Islet precursor cell (in vitro differentiated cells): ENCODE data around the gene PLXNC1.
A peak's percentile ranks its signal among the peaks of the same experiment; 100 is the strongest.

Experiments
- DNase-seq: peaks from one replicate; pipeline ENCODE4 v3.0.0-alpha.2; 2018

Gene PLXNC1

DNA sequence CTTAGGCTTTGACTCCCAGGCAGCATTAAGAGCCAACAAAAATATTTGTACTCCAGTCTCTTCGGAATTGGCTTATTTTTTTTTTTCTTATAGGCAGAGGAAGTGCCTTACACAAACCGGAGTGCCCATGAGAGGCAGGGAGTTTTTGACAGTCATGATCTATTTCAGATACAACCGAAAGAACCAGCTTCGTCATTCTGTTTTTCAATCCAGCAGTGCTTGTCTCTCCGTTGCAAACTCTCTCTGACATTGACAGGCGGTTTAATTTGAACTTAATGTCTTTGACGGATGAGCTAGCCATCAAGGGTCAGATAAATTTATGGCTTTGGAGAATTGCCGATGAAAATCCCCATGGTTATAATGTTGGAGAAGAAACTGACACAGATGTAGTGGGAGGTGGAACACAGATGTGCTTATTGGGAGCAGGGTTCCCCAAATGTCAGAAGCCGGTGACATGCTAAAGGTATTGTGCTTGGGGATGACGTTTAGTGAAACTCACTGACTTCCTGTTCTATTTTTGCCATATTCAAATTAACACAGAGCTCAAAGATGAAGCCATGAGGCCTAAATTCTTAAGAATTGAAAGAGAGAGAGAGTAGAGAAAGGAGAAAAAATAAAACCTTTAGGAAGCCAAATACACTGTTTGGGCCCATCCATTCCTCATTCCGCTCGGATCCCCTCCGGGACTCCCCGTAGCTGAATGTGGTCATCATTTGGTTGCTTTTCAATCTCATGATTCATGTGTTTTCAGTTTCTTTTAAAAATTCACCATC is 59.7 kb downstream of the PLXNC1 start:
- DNase-seq, result peak; percentile 12

DNA sequence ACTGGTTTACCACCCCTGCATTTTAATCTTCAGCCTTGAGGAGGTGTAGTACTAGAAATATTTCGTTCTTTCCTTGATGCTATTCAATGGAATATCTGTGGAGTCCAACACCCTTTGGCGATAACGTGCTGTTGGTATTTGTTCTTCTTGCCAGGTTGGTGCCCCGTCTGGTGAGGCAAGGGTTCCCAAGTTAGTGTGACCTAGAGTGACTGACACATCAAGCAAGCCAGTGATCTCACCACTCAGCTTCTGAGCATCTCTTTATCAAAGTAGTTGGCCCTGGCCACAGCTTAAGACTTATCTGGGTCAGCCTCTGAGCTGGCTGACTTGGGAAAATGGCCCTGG is 60.2 kb downstream of the PLXNC1 start:
- peak; percentile 45 for DNase-seq

DNA sequence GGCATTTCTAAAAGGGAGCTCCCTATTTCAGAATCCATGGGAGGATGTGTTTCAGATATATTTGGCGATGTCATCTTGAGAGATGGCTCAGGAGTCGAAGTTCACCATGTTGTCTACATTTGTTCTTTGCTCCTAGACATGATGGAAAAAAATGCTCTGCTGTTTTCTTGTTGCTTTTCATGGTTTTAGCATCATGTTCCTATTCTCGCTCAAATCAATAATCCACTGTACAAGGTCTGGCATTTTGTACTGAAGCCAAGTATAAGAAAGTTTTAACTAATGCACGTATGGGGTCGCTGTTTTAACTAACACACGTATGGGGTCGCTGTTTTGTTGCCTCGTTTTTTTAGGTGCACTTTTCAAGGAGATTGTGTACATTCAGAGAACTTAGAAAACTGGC is 60.9 kb downstream of the PLXNC1 start:
- DNase-seq, result no peak

DNA sequence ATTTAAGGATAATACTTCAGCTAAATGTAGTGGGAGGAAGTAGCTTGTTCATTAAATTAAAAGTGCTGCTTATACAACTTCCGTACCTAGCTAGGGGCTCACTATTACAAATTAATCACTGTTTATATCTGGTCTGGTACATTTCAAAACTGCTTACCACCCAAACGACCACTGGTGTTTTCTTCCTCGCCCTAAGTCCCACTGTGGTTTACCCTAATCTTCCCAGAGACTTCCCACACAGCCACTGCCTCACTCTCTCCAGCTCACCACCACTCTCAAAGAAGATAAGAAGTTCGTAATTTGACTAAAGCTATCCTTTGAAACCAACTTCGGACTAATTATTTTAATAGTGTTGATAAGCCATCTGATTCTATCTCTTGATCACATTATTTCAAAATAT is 62.6 kb downstream of the PLXNC1 start:
- peak; percentile 28 for DNase-seq

DNA sequence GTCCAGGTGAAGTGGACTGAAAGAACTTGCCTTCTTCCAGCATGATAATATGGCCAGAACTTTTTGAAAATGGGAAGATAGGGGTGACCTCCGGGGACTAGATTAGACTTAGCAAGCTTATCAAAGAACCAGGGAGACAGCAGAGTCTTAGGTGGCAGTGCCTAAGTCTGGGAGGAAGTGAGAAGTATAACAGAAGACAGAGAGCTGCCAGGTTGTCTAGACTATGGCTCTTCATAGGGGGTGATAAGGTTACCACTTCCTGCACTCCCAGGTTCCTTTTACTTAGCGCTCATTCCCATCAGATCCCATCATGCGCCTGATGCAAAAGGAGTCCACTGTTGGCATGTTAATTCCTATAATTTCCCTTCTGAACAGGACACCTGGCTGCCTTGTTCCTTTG is 69.9 kb downstream of the PLXNC1 start:
- peak; percentile 59 for DNase-seq

DNA sequence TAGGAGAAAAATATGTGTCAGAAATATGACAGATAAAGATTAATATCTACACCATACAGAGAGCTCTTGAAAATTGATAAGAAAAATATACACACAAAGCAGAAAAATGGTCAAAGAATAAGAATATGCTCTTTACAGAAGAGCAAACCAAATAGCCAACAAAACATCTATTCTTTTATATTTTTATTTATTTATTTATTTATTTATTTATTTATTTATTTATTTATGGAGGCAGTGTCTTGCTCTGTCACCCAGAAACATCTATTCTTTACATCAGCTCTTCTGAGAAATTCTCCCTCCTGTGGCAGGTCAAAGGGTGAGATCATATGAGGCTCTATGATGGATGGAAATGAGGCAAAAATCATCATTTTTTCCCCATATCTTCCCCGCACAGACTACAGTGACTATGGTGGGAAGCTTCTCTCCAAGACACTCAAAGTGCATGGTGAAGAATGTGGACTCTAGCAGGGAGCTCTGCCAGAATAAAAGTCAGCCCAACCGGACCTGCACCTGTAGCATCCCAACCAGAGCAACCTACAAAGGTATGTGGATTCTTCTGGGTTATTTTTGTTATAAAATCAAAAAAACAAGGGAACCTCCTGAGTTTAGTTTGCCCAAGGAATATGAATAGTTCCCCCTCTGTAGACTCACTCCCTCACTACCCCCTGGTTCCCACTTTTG is 71.4 kb downstream of the PLXNC1 start:
- no peak for DNase-seq

DNA sequence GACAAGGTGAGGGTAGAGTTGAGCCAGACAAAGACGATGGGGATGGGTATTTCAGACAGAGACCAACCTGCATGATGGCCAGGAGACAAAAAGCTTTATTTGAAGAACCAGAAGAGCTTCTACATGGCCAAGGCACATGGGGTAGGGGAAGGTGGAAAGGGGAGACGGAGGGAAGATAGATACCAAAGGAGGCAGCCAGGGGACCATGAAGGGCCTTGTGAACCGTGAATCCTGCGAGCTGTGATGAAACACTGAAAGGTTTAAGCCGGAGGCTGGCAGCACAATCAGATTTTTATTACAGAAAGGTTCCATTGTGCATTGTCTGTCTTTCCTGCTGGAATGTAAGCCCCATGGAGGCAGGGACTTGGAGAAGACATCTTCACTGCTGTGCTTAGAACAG is 72.4 kb downstream of the PLXNC1 start:
- no peak for DNase-seq

DNA sequence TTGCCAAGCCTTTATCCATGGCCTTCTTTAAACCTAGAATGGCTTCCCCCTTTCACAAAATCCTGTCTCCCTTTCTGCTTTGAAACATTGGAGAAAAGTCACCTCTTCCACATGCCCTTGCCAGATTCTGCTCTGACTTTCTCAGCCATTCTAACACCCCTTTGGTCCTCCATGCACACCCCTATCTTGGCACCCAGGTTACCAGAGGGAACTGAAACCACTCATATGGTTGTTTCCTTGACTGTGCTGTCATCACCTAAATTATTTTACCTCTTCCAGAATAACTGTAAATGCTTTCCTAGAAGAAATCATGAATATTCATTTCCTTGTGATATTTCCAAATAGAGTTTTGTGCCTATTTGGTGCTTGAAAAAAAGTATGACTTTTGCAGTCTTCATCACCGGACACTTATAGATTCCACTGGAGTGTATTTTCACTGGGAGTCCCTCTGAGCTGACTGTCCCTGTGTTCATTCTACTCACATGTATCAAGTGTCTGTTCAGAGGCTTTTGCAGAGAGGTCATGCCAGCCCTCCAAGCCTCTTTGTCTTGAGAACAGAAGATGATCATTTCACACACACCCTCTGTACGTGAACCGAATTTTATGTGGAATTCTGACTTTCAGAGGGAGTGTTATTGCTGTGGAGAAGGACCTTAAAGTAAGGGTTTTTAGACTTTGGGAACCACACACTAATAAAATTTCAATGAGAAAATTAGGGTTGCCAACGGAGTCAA is 74.1 kb downstream of the PLXNC1 start:
- DNase-seq, result no peak

DNA sequence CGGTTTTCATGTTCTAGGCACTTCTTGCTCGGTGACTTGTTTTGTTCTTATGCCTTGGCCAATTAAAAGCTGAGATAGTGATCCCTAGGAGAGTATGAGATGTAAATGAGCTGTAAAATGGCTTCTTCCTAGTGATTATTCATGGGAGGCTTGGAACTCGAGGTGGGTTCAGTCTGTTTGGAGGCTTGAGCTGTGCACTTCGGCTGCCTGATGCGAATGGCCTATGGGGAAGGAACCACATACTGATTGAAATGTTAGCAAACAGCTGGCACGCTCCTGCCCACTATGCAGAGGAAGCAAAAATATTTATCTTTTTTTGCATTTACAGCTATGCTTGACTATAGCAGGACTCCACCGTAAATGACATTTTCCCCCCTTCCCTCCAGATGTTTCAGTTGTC is 75.5 kb downstream of the PLXNC1 start:
- DNase-seq, result no peak

DNA sequence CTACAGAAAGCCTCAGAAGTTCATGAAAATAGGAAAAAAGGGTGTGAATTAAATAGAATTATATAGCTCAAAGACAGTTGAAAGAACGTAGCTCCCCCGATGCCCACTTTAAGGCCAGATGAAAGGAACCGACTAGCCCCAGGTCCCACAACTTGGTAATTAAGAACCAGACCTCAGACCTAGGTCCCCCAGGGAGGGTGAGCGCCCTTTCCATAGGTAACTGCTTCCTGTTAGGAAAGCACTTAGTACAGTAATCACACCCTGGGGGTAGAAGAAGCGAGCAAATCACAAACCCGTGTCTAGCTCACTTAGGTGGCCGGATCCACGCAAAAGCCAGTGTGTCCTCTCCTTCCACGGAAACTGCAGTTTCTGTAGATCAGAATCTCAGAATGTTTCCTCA is 77.1 kb downstream of the PLXNC1 start:
- peak; percentile 87 for DNase-seq

DNA sequence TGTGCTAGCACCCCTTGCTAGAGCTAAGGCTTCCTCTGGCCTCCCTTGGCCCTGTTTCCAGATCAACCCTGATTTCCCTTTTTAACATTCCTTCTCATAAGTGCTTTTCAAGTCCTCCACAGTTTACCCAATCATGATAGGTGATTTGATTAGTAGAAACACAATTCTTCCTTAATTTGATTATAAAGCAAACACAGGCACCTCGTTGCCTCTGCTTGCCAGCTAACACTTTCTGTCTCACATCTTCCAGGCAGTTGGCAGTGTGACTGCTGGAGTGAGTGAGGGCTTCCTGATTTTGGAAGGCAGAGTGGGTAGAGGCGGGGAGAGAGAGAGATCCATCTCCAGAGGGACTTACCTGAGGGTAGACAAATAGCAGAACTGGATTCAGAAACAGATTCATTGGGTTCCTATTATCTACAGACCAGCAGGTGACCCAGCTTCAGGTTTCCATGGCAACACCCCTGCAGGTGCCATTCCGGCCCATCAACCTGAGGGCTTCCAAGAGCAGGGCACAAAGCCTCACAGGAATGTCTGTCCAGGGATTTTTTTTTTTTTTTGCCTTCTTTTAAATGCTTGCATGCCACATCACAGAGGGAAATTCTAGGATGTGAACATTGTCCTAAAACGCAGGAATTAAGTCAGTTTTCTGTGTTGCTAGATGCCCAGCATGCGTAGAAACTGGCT is 77.7 kb downstream of the PLXNC1 start:
- peak; percentile 77 for DNase-seq

DNA sequence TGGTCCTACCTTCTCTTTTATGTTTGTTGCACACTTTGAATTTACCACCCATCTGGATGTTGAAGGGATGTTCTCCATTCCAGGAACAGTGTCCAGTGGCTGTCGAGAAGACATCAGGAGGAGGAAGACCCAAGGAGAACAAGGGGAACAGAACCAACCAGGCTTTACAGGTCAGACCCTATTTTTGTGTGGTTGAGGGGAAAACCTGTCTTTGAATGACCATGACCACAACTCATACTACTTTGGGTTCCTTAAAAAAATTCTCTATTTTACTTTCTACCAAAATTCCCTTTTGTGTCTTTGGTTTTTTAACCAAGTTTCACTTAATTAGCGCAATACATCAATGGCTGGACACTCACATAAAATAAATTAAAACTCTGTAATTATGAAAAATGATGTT is 78.7 kb downstream of the PLXNC1 start:
- DNase-seq, result no peak

DNA sequence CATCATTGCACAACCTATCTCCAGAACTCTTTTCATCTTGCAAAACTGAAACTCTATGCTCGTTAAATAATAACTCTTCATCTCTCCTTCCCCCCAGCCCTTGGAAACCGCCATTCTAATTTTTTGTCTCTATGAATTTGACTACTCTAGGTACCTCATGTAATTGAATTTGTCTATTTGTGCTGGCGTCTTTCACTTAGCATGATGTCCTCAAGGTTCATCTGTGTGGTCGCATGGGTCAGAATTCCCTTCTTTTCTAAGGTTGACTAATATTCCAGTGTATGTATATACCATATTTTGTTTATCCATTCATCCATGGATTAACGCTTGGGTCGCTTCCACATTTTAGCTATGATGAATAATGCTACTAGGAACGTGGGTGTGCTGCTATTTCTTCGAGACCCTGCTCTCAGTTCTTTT is 80.1 kb downstream of the PLXNC1 start:
- no peak for DNase-seq

DNA sequence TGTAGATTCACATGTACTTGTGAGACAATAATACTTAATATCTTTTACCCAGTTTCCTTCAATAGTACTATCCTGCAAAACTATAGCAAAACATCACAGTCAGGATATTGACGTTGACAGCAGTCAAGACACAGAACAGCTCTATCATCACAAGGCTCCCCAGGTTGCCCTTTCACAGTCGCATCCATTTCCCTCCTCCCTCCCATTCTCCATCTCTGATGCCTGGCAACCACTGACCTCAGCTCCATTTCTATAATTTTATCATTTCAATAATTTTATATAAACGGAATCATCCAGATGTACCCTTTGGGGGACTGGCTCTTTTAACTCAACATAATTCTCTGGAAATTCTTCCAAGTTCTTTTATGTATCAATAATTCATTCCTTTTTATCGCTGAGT is 81.5 kb downstream of the PLXNC1 start:
- no peak for DNase-seq

DNA sequence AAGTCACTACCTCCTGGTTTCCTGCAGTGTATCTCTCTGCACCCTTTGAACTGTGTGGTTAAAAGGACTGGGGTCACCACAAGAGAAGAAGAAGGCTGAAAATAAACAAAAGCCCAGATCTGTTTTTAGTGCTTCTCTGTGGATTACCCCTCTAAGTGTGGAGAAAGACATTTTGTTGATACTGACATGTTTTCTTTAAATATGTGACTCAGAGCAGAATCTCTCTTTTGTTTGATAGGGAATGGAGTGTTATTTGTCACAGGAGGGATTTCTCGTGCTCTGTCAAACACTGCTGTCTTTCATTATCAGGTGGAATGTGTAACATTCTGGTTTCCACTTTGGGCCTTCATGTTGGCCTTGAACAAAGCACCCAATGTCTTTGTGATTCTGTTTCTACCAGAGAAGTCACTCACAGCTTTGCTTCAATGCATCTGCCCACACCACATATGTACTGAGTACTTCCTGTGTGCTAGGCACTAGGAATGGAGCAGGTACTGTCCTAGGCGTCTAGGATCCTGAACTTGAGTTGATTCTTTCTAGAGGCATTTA is 82.1 kb downstream of the PLXNC1 start:
- peak; percentile 77 for DNase-seq

DNA sequence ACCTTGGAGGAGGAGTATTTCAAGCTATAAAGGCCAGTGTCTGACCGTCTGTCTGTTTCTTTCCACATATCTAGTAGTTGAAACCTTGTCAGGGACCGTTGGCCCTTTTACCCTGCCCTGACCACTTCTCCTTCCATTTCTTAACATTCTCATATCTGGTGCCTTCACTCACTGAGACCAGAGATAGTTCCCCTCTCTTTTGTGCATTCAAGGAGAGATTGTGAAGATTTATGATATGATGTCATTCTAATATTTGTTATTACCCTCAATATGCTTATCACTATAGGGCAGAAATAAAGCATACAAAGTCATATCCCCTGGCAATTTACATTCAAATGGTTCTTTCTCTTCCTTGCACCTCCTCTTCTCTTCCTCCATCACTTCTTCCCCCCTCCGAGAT is 83.3 kb downstream of the PLXNC1 start:
- no peak for DNase-seq

DNA sequence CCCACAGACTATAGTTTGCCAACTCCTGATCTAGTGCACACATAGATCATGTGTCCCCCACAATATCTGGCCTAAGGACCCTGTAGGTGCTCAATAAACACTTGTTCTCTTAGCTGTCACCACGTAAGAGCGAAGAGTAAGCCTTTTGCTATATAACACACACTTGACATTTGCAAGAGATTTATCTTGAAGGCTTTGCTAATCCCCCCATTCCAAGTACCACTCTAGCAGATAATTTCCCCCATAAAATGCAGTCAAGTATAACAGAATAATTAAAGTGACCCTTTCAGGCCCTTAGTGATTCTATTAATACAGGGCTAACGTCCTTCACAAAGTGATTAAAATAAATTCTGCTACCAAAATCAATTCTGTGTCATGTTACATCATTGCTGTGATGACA is 87.5 kb downstream of the PLXNC1 start:
- DNase-seq, result no peak

DNA sequence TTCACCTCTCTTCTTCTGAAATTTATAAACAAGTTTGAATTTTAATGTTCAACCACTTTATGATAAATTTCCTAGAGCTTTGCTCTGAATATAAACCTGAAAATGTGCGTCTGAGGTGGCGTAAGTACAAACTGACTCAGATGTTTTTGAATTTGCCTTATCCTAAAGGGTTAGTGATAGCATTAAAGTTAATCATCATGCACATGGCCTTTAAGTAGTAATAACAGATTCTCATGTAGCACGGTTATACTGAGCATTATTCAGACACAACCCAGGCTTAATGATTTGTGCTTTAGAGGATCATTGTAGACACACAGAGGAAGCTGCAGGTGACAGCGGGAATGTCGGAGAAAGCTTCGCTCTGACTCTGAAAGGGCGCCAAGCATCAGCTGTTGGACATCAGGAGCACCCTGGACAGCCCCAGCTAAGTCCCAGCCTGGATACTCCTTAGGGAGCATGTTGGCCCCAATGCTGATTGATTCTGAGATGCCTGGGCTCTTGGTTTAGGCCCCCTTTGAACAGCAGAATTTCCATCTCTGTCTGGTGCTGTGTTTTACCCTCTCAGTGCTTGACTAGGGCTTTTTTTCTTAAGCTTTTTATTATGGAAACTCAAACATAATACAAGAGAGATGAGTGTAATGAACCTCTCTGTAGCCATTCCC is 91.1 kb downstream of the PLXNC1 start:
- no peak for DNase-seq

DNA sequence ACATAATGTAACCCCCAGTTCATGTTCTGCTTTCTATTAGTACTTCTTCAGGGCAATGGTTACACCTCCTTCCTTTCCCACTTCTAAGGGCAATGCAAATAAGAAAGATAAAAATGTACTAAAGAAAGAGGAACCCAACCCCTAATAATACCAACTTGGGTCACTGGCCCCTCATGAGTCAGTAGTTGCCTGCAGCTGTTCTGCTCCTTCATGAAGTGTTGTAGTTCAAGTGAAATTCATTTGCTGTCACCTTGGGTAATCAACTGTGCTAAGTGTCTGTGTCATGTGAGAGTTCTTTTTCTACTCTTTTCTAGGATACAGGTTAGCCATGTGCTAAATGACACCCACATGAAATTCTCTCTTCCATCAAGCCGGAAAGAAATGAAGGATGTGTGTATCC is 91.8 kb downstream of the PLXNC1 start:
- no peak for DNase-seq

DNA sequence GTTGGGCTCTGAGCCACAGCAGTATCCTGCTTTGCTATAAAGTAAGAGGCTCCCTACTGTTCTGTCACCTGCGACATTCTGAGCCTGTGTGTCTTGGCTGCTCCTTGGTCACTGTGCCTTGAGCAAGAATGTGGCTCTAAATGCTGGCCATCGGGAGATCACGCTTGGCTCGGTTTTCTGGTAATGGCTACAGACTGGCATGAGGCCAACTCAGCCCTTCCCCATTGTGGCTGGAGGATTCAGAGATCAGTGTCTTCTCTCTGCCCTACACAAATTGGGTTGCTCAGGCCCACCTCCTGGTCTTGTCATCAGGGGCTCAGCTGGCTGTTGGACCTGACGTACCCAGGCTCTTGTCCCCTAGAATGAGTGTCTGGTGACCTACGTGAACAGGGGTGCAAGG is 94.5 kb downstream of the PLXNC1 start:
- no peak for DNase-seq

DNA sequence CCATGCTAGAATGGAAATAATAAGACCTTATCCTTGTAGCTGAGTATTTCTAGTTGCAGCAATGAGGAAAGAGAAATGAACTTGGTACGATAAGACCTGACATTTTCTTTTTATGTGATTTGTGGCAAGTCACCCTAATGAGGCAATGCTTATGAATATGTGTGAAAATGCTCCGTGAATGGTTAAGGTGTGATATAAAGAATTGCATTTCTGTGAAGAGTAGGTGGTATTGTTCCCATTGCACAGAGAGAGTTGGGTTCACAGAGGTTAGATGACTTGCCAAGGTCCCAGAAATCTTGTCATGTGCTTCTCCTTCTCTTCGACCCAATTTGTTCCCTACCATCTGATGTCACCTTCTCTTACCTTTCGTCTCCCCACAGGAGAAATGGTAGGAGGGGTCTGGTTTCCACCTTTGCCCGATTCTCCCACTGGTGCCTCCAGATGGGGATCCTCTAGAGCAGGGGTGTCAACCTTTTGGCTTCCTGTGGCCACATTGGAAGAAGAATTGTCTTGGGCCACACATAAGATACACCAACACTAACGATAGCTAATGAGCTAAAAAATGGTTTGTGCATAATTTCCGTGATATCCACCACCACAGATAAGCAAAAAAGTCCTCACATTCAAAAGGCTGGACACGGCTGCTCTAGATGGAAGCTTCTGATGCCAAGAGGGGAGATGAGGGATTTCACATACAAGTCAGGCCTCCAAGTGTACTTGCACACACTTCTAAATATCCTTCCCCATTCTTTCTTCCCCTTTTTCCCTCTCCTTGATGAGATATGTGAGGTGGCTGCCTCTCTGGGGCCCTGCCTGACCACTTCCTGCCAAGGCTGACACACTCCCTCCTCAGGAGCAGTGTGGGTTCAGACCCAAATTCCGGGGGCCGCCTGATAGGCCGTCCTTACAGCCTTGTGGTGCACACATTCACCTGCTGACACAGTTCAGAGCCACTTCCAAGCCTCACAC is 96.1 kb downstream of the PLXNC1 start:
- DNase-seq, result no peak
